Hematopoietic multipotent progenitor cell treated with erythropoietin and hydrocortisone succinate and interleukin-3 and kit ligand, for 8 days (in vitro differentiated cells): ENCODE measurements around the gene C1QL2.

Experiments
- DNase-seq: peaks from one replicate; pipeline ENCODE4 v3.0.0-alpha.2; 2015

The C1QL2 gene

GRCh38 chr2:119178776-119179175, 20.2 kb upstream of the C1QL2 start:
- no peak for DNase-seq

- no peak for DNase-seq
Observed at GRCh38 chr2:119177838-119178190, 19.3 kb upstream of the C1QL2 start.

GRCh38 chr2:119177171-119177837, 18.8 kb upstream of the C1QL2 start:
- DNase-seq: no peak

GRCh38 chr2:119175517-119175916, 17.0 kb upstream of the C1QL2 start:
- peak; percentile 87 for DNase-seq

- DNase-seq: peak; percentile 12
Observed at GRCh38 chr2:119174993-119175347, 16.4 kb upstream of the C1QL2 start.

GRCh38 chr2:119174216-119174992, 15.9 kb upstream of the C1QL2 start:
- DNase-seq: peak; percentile 63

GRCh38 chr2:119173556-119174060, 15.1 kb upstream of the C1QL2 start:
- no peak for DNase-seq

- DNase-seq: no peak
Observed at GRCh38 chr2:119170504-119170903, 12.0 kb upstream of the C1QL2 start.

GRCh38 chr2:119169717-119170116, 11.2 kb upstream of the C1QL2 start:
- DNase-seq: no peak

- DNase-seq: no peak
Observed at GRCh38 chr2:119160361-119160990, 1.9 kb upstream of the C1QL2 start.

GRCh38 chr2:119157850-119158511, 570 bp downstream of the C1QL2 start:
- DNase-seq: no peak

GRCh38 chr2:119156891-119157773, 1.4 kb downstream of the C1QL2 start:
- DNase-seq: no peak

- no peak for DNase-seq
Observed at GRCh38 chr2:119156105-119156890, 2.3 kb downstream of the C1QL2 start.

- no peak for DNase-seq
Observed at GRCh38 chr2:119155633-119156032, 2.9 kb downstream of the C1QL2 start.

GRCh38 chr2:119154076-119154475, 4.5 kb downstream of the C1QL2 start:
- DNase-seq: no peak

GRCh38 chr2:119149611-119150010, 8.9 kb downstream of the C1QL2 start:
- DNase-seq: no peak

GRCh38 chr2:119147776-119148715, 10.5 kb downstream of the C1QL2 start:
- DNase-seq: no peak

- DNase-seq: no peak
Observed at GRCh38 chr2:119144806-119145205, 13.7 kb downstream of the C1QL2 start.

GRCh38 chr2:119142824-119143223, 15.7 kb downstream of the C1QL2 start:
- DNase-seq: no peak

GRCh38 chr2:119137502-119137901, 21.0 kb downstream of the C1QL2 start:
- DNase-seq: no peak
